GM18858 (cell line): Measurements from ENCODE around the gene COQ10B.
"Not testable (repeated sequence)": the region's sequence is repeated elsewhere in the genome, so short reads cannot be mapped to it uniquely, and the experiment has no call there.

Experiments used
- ATAC-seq: cut with Tn5 transposase; IDR thresholded peaks from one replicate; pipeline ENCODE4 v1.9.1; 2021; ENCODE audit not compliant: unreplicated experiment

The COQ10B gene

DNA sequence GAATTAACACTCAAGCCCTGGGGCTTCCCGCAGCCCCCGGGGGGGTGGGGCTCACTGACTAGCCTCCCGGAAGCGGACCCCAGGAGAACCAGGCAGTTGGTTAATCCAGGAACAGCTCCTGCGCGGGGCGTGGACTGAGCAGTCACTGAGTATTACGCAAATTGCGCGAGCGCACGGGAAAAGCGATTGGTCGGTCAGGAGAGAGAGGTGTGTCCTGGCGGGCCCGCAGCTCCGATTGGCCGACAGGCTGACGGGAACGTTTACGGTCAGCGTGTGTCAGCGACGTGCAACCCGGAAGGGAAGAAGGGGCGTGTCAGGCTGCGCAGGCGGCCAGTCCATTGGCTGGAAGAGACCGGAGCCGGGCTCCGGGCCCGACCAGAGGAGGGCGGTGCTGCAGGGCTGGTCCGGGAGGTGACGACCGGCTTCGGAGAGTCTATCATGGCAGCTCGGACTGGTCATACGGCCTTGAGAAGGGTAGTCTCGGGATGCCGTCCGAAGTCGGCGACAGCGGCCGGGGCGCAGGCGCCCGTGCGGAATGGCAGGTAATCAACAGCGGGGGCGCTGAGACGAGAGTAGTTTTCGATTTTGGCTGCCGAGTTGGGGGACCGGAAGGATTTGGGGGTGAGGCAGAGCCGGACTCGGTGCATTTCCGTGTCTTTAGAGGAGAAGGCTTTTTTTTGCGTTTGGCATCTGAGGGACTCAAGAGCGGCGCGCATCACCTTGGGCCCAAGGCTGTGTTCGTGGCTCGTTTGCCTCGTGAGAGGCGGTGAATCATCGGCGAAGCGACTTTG lies at the start of gene COQ10B:
Gene COQ10B (plus strand): TSS at position 430 of the 791 bp plus-strand sequence. CDS start 9 bp downstream, at position 439.
- ATAC-seq = peak; percentile 93

DNA sequence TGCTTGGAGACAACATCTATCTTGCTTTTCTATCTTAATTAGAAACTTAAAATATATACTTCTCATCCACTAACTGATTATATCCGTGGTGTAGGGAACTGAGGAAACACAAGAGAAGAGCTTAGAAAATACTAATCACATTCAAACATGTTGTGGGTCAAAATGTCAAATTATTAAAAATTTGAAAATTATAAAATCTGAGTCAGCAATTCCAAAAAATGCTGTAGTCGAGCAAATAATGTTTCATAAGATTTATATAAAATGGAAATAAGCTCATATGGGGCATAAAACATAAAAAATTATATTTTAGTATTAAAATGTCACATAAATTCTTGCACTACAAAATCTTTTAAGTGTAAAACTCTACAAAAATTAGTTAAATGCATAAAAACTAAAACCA lies 47.8 kb upstream of the COQ10B start:
- ATAC-seq = no peak

DNA sequence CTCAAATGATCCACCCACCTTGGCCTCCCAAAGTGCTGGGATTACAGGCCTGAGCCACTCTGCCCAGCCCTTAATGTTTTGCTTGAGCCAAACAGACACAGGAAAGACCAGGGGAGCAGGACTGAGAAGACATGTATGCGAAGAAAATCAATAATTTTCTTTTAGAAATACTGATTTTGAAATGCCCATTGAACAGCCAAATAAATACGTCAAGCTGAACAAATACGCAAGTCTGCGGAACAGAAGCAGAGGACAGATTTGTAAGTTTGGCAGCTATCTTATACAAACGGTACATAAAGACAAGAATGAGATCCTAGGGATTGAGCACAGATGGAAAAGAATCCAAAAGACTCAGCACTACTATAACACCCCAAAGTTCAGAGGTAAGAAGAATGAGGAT lies 39.3 kb upstream of the COQ10B start:
- ATAC-seq = no peak

DNA sequence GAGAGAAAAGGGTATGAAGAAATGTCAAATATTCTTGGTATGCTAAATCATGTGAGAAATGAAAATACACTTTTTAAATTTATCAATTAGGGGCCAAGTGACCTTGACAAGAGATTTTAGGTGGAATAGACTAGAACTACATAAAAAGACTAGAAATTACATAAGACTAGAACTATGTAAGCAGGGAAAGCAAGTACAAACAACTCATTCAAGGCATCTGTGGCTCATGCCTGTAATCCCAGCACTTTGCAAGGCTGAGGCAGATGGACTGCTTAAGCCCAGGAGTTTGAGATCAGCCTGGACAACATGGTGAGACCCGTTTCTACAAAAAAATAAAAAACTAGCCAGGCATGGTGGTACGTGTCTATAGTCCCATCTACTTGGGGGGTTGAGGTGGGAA lies 38.8 kb upstream of the COQ10B start:
- no peak for ATAC-seq

DNA sequence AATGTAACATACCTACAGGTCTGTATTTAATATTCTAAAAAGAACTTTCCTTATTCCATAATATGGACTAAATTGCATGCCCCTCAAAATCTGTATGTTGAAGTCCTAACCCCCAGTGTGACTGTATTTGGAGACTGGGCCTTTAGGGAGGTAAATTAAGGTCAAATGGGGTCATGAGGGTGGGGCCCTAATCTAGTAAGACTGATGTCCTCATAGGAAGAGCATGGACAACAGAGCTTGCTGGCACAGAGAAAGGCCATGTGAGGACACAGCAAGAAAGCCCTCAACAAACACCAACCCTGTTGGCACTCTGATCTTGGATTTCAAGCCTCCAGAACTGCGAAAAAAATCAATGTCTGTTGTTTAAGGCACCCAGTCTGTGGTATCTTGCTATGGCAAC lies 37.1 kb upstream of the COQ10B start:
- no peak for ATAC-seq

DNA sequence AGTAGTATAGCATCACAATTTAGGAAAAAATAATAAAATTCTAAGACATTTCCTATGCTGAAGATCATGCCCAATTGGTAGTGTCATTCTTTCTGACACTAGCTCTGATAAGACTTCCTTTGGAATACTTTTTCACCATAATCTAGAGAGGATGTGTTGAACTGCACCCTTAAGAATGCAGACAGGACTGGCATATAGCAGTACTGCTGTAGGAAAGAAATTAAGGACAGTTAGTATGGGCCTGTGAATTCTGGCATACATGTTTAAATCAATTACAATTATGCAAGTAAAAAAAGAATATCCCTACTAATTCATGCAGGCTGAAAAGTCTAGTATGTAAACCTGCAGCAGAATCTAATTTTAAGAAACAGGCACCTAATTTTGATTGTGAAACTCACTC lies 33.9 kb upstream of the COQ10B start:
- ATAC-seq = no peak

DNA sequence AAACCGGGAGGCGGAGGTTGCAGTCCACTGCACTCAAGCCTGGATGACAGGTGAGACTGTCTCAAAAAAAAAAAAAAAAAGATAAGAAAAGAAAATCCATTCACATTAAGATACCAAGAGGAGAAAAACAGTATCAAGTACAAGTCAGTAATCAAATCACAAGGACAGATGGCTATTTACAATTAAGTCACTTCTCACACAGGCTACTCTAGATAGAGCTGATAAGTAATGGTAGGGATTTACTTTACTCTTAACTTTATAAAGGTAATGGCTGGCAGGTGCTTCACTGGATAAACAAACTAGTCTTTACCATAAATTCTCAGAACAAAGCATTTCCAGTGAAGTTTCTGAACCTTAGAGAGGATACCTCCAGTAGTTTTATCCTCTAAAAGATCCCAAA lies 30.0 kb upstream of the COQ10B start:
- no peak for ATAC-seq

DNA sequence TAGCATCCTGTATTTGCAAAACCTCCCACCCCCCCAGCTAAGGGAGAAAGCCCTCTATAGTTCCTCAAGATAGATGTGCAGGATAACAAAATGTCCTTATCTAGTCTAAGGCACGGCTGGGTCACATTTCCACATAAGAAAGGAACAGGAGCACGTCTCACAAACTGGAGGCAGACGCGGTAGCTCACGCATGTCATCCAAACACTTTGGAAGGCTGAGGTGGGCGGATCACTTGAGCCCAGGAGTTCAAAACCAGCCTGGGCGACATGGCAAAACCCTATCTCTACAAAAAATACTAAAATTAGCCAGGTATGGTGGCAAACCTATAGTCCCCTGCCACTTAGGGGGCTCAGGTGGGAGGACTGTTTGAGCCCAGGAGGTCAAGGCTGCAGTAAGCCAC lies 27.8 kb upstream of the COQ10B start:
- ATAC-seq = no peak

DNA sequence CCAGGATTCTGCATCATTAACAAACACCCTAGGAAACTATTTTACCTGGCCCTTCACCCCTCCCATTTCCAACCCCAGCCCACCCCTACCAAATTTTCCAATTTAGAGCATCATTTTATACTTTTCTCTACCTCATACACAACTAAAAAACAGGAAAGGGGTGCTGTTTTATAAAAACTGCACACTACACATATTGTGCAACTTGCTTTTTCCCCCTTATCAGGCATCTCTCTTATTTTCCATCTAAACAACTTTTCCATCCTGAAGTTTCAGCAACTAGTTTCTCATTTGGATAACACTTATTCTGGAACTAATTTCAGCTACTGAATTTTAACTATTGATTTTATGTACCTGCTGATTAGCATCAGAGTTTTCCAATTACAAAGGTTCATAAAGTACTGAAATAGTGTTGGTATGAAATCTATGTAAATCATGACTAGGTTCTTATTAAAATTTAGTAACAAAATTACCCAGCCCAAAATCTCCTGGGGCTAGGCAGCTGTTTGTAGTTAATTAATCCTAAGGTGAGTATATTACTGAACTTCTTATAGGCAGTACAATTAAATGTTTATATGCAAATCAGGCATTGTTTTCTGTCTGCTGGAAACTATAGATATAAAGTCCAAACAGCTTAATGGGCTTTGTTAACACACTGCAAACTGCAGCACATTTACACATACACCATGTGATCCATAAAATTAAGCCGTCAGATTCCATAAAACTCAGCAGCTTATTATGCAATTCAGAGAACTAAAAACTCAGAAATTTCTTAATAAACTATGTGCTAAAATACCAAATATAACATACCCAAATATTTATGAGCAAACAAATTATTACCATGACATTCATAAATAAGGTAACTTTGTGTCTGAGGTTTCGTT lies 26.4 kb upstream of the COQ10B start:
- no peak for ATAC-seq

DNA sequence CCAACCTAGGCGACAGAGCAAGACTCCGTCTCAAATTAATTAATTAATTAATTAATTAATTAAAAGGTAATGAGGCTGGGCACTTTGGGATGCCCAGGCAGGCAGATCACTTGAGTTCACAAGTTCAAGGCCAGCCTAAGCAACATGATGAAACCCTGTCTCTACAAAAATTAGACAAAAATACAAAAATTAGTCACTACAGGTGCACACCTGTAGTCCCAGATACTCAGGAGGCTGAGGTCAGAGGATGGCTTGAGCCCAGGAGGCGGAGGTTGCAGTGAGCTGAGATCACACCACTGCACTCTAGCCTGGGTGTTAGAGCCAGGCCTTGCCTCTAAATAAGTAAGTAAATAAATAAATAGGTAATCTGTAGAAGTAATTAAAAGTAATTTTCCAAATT lies 25.4 kb upstream of the COQ10B start:
- no peak for ATAC-seq

DNA sequence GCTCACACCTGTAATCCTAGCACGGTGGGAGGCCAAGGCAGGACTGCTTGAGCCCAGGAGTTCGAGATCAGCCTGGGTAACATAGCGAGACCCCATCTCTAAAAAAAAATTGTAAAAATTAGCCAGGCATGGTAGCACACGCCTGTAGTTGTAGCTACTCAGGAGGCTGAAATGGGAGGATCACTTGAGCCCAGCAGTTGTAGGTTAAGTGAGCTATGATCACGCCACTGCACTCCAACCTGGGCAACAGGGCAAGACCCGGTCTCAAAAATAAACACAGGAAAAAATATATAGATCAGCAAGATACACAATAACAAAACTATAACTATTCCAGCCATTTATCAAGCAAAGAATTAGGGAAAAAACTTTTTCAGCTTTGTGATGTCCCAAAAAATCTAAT lies 21.5 kb upstream of the COQ10B start:
- ATAC-seq = no peak

DNA sequence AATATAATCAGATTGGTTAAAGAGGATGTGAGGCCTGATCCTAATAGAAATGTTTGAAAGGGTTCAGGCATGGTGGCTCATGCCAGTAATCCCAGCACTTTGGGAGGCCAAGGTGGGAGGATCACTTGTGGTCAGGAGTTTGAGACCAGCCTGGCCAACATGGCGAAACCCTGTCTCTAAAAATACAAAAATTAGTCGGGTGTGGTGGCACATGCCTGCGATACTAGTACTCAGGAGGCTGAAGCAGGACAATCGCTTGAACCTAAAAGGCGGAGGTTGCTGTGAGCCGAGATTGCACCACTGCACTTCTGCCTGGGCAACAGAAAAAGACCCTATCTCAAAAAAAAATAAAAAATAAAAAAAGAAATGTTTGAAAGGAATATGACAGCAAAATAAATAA lies 20.8 kb upstream of the COQ10B start:
- not testable (repeated sequence) for ATAC-seq

DNA sequence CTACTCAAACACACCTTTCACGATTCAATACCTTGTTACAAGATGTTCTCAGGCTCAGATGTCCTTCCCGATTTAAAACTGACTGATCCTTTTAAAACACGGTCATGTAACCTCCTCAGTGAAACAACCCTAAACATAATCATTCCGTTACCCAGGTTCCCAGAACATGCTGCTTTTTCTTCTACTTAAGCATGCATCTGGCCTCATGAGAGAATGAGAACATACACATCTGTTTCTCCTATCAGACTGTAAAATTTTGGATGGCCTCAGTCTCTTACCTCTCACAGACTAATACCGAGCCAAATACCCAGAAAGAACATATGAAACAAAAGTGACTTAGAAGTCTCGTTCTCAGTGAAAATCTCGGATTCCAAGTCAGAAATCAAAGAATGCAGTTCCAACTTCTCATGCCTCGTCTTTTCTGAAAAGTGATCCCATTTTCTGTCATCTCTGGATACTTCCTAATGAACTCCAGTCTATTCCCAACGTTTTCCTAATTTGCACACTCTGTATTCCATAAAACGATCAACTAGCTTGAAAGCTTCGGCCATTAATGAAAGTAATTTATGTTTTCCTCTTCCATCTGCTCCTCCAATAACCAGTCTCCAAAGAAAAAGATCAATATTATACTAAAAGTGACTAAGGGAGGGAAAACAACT lies 19.4 kb upstream of the COQ10B start:
- no peak for ATAC-seq

DNA sequence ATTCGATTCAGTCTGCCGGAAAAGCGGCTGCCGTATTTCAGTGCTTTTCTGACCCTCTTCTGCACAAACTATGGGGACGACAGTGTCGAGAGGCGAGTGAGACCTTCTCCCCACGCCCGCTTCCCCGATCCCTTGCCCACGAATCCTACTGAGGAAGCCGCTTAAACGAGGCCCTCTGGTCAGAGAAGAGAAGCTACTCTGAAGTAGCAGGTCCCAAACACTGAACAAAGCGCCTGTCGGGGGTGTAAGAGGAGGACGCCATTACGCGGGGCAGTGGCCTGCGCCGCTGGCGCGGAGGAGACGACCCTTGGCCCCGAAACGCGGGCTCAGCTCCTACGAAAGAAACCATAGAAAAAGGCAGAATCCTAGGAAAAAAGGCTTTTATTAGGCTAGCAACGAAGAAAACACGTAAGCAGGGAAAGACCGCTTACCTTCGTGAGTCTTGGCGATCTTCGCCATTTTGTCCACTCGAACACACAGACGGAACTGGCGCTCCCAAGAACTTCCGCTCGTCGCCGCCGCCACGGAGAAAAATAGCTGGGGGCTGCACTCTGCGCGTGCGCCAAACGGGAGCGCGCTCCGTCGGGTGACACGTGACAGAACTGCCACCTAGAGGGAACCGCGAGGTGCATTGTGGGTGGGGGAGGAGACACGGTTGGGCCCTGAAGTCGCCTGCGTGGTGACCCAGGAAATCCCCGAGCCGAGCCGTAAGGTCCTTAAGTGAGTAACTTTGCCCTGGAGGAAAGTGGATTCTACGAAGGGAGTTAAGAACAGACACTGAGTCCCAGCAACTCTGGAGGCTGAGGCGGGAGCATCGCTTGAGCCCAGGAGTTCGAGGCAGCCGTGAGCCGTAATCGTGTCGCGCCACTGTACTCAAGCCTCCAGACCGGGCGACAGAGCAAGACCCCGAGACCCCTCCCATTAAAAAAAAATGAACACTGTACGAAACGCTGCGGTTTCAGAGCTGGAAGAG lies 18.5 kb upstream of the COQ10B start, which contains the start of gene SF3B1:
Gene SF3B1 (minus strand): TSS at position 488 of the 973 bp plus-strand sequence. CDS start 29 bp downstream, at position 459.
- peak; percentile 86 for ATAC-seq

DNA sequence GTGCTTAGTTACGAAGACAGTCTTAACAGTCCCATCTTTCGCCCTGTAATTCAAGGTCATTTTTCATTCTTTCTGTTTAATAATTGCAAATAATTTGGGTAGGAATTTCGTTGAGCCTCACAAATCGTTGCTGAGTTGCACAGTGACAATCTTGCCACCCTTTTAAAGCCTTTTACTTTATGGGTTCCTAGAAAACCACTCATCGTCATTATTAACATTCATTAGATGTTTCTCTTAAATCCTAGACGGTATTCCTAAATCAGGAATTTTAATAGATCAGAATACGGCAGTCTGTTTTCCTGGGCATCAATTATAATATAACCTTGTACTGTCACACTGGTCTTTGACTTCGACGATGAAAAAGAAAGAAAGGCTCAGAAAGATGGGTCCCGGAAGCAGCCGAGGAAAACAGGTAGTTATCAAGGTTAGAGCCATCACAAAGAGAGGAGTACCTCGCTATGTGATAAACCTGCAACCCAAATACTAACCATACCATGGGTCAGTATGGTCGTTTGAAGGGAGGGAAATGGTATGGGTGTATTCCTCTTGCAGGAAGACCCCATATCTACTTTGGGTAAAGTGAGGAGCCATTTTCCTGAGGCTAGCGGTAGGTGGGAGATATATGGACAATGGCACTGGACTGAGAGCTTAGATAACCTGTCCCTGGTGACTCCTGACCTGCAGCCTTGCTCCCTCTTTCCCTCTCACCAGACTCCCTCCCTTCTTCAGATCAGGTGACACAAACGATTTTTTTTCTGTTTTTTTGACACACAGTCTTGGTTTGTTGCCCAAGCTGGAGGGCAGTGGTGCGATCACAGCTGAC lies 17.5 kb upstream of the COQ10B start:
- ATAC-seq = no peak

DNA sequence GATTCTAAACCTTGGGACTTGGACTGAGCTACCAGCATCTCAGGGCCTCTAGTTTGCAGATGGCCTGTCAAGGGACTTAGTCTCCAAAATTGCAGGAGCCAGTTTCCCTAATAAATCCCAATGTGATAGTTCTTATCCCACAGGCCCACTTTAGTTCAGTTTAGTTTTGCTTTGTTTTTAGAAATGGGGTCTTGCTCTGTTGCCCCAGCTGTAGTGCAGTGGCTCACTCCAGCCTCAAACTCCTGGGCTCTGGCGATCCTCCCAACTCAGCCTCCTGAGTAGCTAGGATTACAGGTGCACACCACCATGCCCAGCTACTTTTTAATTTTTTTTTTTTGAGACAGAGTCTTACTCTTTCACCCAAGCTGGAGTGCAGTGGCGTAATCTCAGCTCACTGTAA lies 16.0 kb upstream of the COQ10B start:
- ATAC-seq = no peak

DNA sequence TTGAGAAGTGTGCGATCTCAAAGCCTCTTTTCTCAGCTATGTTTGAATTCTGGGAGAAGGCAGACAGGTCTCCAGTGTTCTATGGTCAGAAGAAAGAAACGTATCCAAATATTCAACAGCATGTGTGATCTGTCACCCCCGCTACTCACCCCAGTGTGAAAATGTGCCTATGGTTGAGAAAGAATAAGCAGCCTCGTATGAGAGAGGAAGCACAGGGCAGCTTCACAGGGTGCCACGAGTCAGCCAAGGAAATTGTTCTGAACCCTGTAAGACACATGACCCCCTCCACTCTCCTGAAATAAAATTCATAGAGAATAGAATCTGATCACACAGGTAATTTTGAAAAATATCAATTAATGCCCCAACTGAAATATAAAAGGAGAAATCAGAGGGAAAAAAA lies 10.5 kb upstream of the COQ10B start:
- no peak for ATAC-seq

DNA sequence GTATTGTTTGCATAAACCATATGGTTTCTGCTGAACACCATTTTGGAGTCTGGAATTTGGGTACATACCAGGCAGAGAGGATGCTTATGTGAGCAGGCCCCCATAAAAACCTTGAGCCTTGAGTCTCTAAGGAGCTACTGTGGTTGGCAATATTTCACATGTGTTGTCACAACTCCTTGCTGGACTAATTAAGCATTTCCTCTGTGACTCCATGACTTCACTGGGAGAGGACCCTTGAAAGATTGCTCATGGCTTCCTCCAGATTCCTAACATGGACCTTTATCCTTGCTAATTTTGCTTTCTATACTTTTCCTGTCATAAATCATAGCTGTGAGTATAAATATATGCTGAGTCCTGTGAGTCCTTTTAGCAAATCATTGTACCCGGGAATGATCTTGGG lies 7.6 kb upstream of the COQ10B start:
- ATAC-seq = no peak

DNA sequence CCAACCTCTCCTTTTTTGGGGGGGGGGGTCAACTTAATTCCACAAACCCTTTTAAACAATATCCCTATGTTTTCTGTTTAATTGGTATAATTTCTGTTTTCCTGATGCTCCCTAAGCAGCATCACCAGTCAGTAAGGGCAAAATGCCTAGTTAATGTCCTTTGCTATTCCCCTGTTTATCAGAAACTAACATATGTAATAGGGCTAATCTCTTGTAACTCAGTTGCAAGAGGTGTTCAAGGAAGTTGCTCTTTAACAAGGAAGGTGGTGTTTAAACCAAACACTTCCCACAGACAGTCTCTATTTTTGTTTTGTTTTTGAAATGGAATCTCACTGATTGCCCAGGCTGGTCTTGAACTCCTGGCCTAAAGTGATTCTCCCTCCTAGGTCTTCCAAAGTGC lies 6.5 kb upstream of the COQ10B start:
- ATAC-seq = no peak

DNA sequence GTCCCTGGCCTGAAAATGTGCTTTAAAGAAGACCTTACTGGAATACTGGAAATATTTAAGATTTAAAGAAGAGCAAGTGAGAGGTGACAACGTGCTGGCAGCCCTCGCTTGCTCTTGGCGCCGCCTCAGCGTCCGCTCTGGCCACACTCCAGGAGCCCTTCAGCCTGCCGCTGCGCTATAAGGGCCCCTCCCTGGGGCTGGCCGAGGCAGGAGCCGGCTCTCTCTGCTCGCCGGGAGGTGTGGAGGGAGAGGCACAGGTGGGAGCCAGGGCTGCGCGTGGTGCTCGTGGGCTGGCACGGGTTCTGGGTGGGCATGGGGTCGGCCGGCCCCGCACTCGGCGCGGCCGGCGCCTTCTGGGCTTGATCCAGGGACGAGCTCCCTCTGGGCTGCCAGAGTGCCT lies 2.9 kb upstream of the COQ10B start:
- no peak for ATAC-seq
